Measurements from ENCODE around the gene KCNH2. TPM values are rescaled to one million over a fixed set of nuclear protein-coding genes. Genes with fewer than 3 reads are reported as not detected.

The KCNH2 gene
- total RNA-seq, 1 donor from 2014 or later: 7.3 TPM

GRCh38 chr7:150924369-150924781 is 53.7 kb downstream of the KCNH2 start:
- no peak overlapping the region for H3K9ac ChIP-seq (ENCODE audit: low read depth in 1 of 3, low read length in 3 of 3)
- no peaks in the 10 kb centered on the region for H3K9me3 ChIP-seq (ENCODE audit: control insufficient read depth in 3 of 3, low read length in 3 of 3)
- H3K4me1 ChIP-seq (ENCODE audit: control insufficient read depth in 3 of 3, insufficient read depth in 3 of 3, low read length in 3 of 3): no peaks in the 10 kb centered on the region
- H3K4me3 ChIP-seq (ENCODE audit: low read length in 3 of 3): no peak overlapping the region
- H3K27me3 ChIP-seq (ENCODE audit: control insufficient read depth in 3 of 3, insufficient read depth in 3 of 3, low read length in 3 of 3): peaks cover 2 to 5% (median 3%) of the 10 kb centered on the region in 3 donors
- no peaks in the 10 kb centered on the region for H3K36me3 ChIP-seq (ENCODE audit: control insufficient read depth in 3 of 3, insufficient read depth in 3 of 3, low read length in 3 of 3)
- no peak overlapping the region for H3K27ac ChIP-seq (ENCODE audit: low read depth, low read length)

- no peak overlapping the region for H3K27ac ChIP-seq (ENCODE audit: low read depth, low read length)
- no peaks in the 10 kb centered on the region for H3K4me1 ChIP-seq (ENCODE audit: control insufficient read depth in 3 of 3, insufficient read depth in 3 of 3, low read length in 3 of 3)
- peaks cover 2 to 8% (median 6%) of the 10 kb centered on the region in 3 donors for H3K27me3 ChIP-seq (ENCODE audit: control insufficient read depth in 3 of 3, insufficient read depth in 3 of 3, low read length in 3 of 3)
- no peak overlapping the region for H3K4me3 ChIP-seq (ENCODE audit: low read length in 3 of 3)
- no peaks in the 10 kb centered on the region for H3K36me3 ChIP-seq (ENCODE audit: control insufficient read depth in 3 of 3, insufficient read depth in 3 of 3, low read length in 3 of 3)
- H3K9ac ChIP-seq (ENCODE audit: low read depth in 1 of 3, low read length in 3 of 3): no peak overlapping the region
- no peaks in the 10 kb centered on the region for H3K9me3 ChIP-seq (ENCODE audit: control insufficient read depth in 3 of 3, low read length in 3 of 3)
Measured at GRCh38 chr7:150923802-150924201, 54.3 kb downstream of the KCNH2 start.

GRCh38 chr7:150923196-150923595 is 54.9 kb downstream of the KCNH2 start:
- H3K36me3 ChIP-seq (ENCODE audit: control insufficient read depth in 3 of 3, insufficient read depth in 3 of 3, low read length in 3 of 3): no peaks in the 10 kb centered on the region
- no peaks in the 10 kb centered on the region for H3K4me1 ChIP-seq (ENCODE audit: control insufficient read depth in 3 of 3, insufficient read depth in 3 of 3, low read length in 3 of 3)

GRCh38 chr7:150919160-150919559 is 59.0 kb downstream of the KCNH2 start:
- Histone ChIP-seq H3K4me3 (ENCODE audit: low read length in 3 of 3) (no peak overlapping the region), H3K36me3 (ENCODE audit: control insufficient read depth in 3 of 3, insufficient read depth in 3 of 3, low read length in 3 of 3) (no peaks in the 10 kb centered on the region), H3K9me3 (ENCODE audit: control insufficient read depth in 3 of 3, low read length in 3 of 3) (no peaks in the 10 kb centered on the region), H3K9ac (ENCODE audit: low read depth in 1 of 3, low read length in 3 of 3) (no peak overlapping the region), H3K27ac (ENCODE audit: low read depth, low read length) (no peak overlapping the region), H3K4me1 (ENCODE audit: control insufficient read depth in 3 of 3, insufficient read depth in 3 of 3, low read length in 3 of 3) (no peaks in the 10 kb centered on the region), H3K27me3 (ENCODE audit: control insufficient read depth in 3 of 3, insufficient read depth in 3 of 3, low read length in 3 of 3) (peaks cover 12 to 18% (median 15%) of the 10 kb centered on the region in 3 donors)

More at GRCh38 chr7:150923196-150923595, 54.9 kb downstream of the KCNH2 start:
- H3K27ac ChIP-seq (ENCODE audit: low read depth, low read length): no peak overlapping the region
- H3K27me3 ChIP-seq (ENCODE audit: control insufficient read depth in 3 of 3, insufficient read depth in 3 of 3, low read length in 3 of 3): peaks cover 2 to 8% (median 7%) of the 10 kb centered on the region in 3 donors
- H3K4me3 ChIP-seq (ENCODE audit: low read length in 3 of 3): no peak overlapping the region
- H3K9me3 ChIP-seq (ENCODE audit: control insufficient read depth in 3 of 3, low read length in 3 of 3): no peaks in the 10 kb centered on the region
- no peak overlapping the region for H3K9ac ChIP-seq (ENCODE audit: low read depth in 1 of 3, low read length in 3 of 3)

GRCh38 chr7:150918378-150918777 is 59.7 kb downstream of the KCNH2 start:
- Histone ChIP-seq H3K36me3 (ENCODE audit: control insufficient read depth in 3 of 3, insufficient read depth in 3 of 3, low read length in 3 of 3) (no peaks in the 10 kb centered on the region), H3K4me3 (ENCODE audit: low read length in 3 of 3) (no peak overlapping the region), H3K4me1 (ENCODE audit: control insufficient read depth in 3 of 3, insufficient read depth in 3 of 3, low read length in 3 of 3) (no peaks in the 10 kb centered on the region), H3K27me3 (ENCODE audit: control insufficient read depth in 3 of 3, insufficient read depth in 3 of 3, low read length in 3 of 3) (peaks cover 14 to 21% (median 20%) of the 10 kb centered on the region in 3 donors), H3K9ac (ENCODE audit: low read depth in 1 of 3, low read length in 3 of 3) (no peak overlapping the region), H3K9me3 (ENCODE audit: control insufficient read depth in 3 of 3, low read length in 3 of 3) (no peaks in the 10 kb centered on the region), H3K27ac (ENCODE audit: low read depth, low read length) (no peak overlapping the region)

- Histone ChIP-seq H3K4me3 (ENCODE audit: low read length in 3 of 3) (no peak overlapping the region), H3K27me3 (ENCODE audit: control insufficient read depth in 3 of 3, insufficient read depth in 3 of 3, low read length in 3 of 3) (peaks cover 14 to 24% (median 20%) of the 10 kb centered on the region in 3 donors), H3K9ac (ENCODE audit: low read depth in 1 of 3, low read length in 3 of 3) (no peak overlapping the region)
Measured at GRCh38 chr7:150917969-150918368, 60.2 kb downstream of the KCNH2 start.

GRCh38 chr7:150916670-150917069 is 61.5 kb downstream of the KCNH2 start:
- Histone ChIP-seq H3K9ac (ENCODE audit: low read depth in 1 of 3, low read length in 3 of 3) (no peak overlapping the region), H3K36me3 (ENCODE audit: control insufficient read depth in 3 of 3, insufficient read depth in 3 of 3, low read length in 3 of 3) (no peaks in the 10 kb centered on the region), H3K4me3 (ENCODE audit: low read length in 3 of 3) (no peak overlapping the region), H3K9me3 (ENCODE audit: control insufficient read depth in 3 of 3, low read length in 3 of 3) (no peaks in the 10 kb centered on the region), H3K27me3 (ENCODE audit: control insufficient read depth in 3 of 3, insufficient read depth in 3 of 3, low read length in 3 of 3) (peaks cover 20 to 30% (median 21%) of the 10 kb centered on the region in 3 donors), H3K27ac (ENCODE audit: low read depth, low read length) (no peak overlapping the region), H3K4me1 (ENCODE audit: control insufficient read depth in 3 of 3, insufficient read depth in 3 of 3, low read length in 3 of 3) (no peaks in the 10 kb centered on the region)

More at GRCh38 chr7:150917969-150918368, 60.2 kb downstream of the KCNH2 start:
- H3K27ac ChIP-seq (ENCODE audit: low read depth, low read length): no peak overlapping the region
- H3K4me1 ChIP-seq (ENCODE audit: control insufficient read depth in 3 of 3, insufficient read depth in 3 of 3, low read length in 3 of 3): no peaks in the 10 kb centered on the region
- H3K36me3 ChIP-seq (ENCODE audit: control insufficient read depth in 3 of 3, insufficient read depth in 3 of 3, low read length in 3 of 3): no peaks in the 10 kb centered on the region
- no peaks in the 10 kb centered on the region for H3K9me3 ChIP-seq (ENCODE audit: control insufficient read depth in 3 of 3, low read length in 3 of 3)

- Histone ChIP-seq H3K4me3 (ENCODE audit: low read length in 3 of 3) (no peak overlapping the region), H3K9me3 (ENCODE audit: control insufficient read depth in 3 of 3, low read length in 3 of 3) (no peaks in the 10 kb centered on the region), H3K4me1 (ENCODE audit: control insufficient read depth in 3 of 3, insufficient read depth in 3 of 3, low read length in 3 of 3) (no peaks in the 10 kb centered on the region), H3K27me3 (ENCODE audit: control insufficient read depth in 3 of 3, insufficient read depth in 3 of 3, low read length in 3 of 3) (peaks cover 20 to 37% (median 25%) of the 10 kb centered on the region in 3 donors), H3K9ac (ENCODE audit: low read depth in 1 of 3, low read length in 3 of 3) (no peak overlapping the region), H3K27ac (ENCODE audit: low read depth, low read length) (no peak overlapping the region), H3K36me3 (ENCODE audit: control insufficient read depth in 3 of 3, insufficient read depth in 3 of 3, low read length in 3 of 3) (no peaks in the 10 kb centered on the region)
Measured at GRCh38 chr7:150914966-150915365, 63.2 kb downstream of the KCNH2 start.

GRCh38 chr7:150914196-150914595 is 63.9 kb downstream of the KCNH2 start:
- Histone ChIP-seq H3K4me1 (ENCODE audit: control insufficient read depth in 3 of 3, insufficient read depth in 3 of 3, low read length in 3 of 3) (no peaks in the 10 kb centered on the region), H3K27me3 (ENCODE audit: control insufficient read depth in 3 of 3, insufficient read depth in 3 of 3, low read length in 3 of 3) (peaks cover 20 to 35% (median 25%) of the 10 kb centered on the region in 3 donors), H3K9me3 (ENCODE audit: control insufficient read depth in 3 of 3, low read length in 3 of 3) (no peaks in the 10 kb centered on the region), H3K9ac (ENCODE audit: low read depth in 1 of 3, low read length in 3 of 3) (no peak overlapping the region), H3K27ac (ENCODE audit: low read depth, low read length) (no peak overlapping the region), H3K4me3 (ENCODE audit: low read length in 3 of 3) (no peak overlapping the region), H3K36me3 (ENCODE audit: control insufficient read depth in 3 of 3, insufficient read depth in 3 of 3, low read length in 3 of 3) (no peaks in the 10 kb centered on the region)

GRCh38 chr7:150912427-150912826 is 65.7 kb downstream of the KCNH2 start:
- no peak overlapping the region for H3K4me3 ChIP-seq (ENCODE audit: low read length in 3 of 3)
- H3K36me3 ChIP-seq (ENCODE audit: control insufficient read depth in 3 of 3, insufficient read depth in 3 of 3, low read length in 3 of 3): no peaks in the 10 kb centered on the region
- no peak overlapping the region for H3K27ac ChIP-seq (ENCODE audit: low read depth, low read length)
- H3K27me3 ChIP-seq (ENCODE audit: control insufficient read depth in 3 of 3, insufficient read depth in 3 of 3, low read length in 3 of 3): peaks cover 16 to 37% (median 29%) of the 10 kb centered on the region in 3 donors
- no peaks in the 10 kb centered on the region for H3K4me1 ChIP-seq (ENCODE audit: control insufficient read depth in 3 of 3, insufficient read depth in 3 of 3, low read length in 3 of 3)
- H3K9me3 ChIP-seq (ENCODE audit: control insufficient read depth in 3 of 3, low read length in 3 of 3): no peaks in the 10 kb centered on the region
- H3K9ac ChIP-seq (ENCODE audit: low read depth in 1 of 3, low read length in 3 of 3): no peak overlapping the region
